SK-N-SH (cell line): ENCODE results near the gene COQ9. TPM values are rescaled to one million over a fixed set of nuclear protein-coding genes. Genes with fewer than 3 reads are reported as not detected.

ENCODE experiments used
- CTCF ChIA-PET: fragments of 300-600, 350-600 bp; formaldehyde crosslinking; extraction: SDS; loops from one replicate; lab custom pipeline; 2021; lab: Yijun Ruan, JAX
- POLR2A ChIA-PET: fragments of 350-600 bp; sonication (Branson Sonifier 250); formaldehyde crosslinking; extraction: SDS; loops from one replicate; lab custom pipeline; 2020; ENCODE audit warnings: antibody characterized with exemption, inconsistent platforms; lab: Yijun Ruan, JAX
- DNase-seq: peaks from one replicate; pipeline ENCODE4 v3.0.0; 2012
- H2AFZ ChIP-seq: fragments of 200-600 bp; sonication (generic); 2 replicates; pipeline ENCODE4 v1.8.1; 2016; ENCODE audit warnings: antibody characterized with exemption, mild to moderate bottlenecking, low read depth
- H3F3A ChIP-seq: fragments of 200-600 bp; sonication (generic); replicated peaks from 2 replicates; pipeline ENCODE3; 2016; ENCODE audit warnings: antibody characterized with exemption, mild to moderate bottlenecking; ENCODE audit not compliant: insufficient read depth
- H3K27ac ChIP-seq, 2 experiments: fragments of 200-500 bp in 1 of 2; fragments of 200-600 bp in 1 of 2; sonication (Bioruptor generic) in 1 of 2; sonication (generic), shearing (Covaris generic) in 1 of 2; 2 replicates each; pipeline versions ENCODE4 v1.5.1 to v1.6.1; 2014 to 2016; ENCODE audit warnings: low read depth in 2 of 2, inconsistent platforms in 1 of 2, low read length in 1 of 2, mild to moderate bottlenecking in 1 of 2, mixed read lengths in 1 of 2
- H3K27me3 ChIP-seq: fragments of 200-600 bp; sonication (generic), shearing (Covaris generic); 2 replicates; pipeline ENCODE4 v1.6.1; 2016; ENCODE audit warnings: mixed run types; ENCODE audit not compliant: insufficient read depth
- H3K36me3 ChIP-seq, 2 experiments: fragments of 200-500 bp in 1 of 2; fragments of 200-600 bp in 1 of 2; sonication (Bioruptor generic) in 1 of 2; sonication (generic) in 1 of 2; replicated peaks in 1 of 2; 2 replicates each; pipeline versions ENCODE3 to v1.5.1; 2014 to 2016; ENCODE audit warnings: low read length in 1 of 2, mild to moderate bottlenecking in 1 of 2; ENCODE audit not compliant: insufficient read depth in 2 of 2, control insufficient read depth in 1 of 2
- H3K4me1 ChIP-seq, 2 experiments: fragments of 200-500 bp in 1 of 2; fragments of 200-600 bp in 1 of 2; sonication (Bioruptor generic) in 1 of 2; sonication (generic), shearing (Covaris generic) in 1 of 2; 2 replicates each; pipeline versions ENCODE4 v1.5.1 to v1.6.1; 2014 to 2016; ENCODE audit warnings: low read depth in 1 of 2, low read length in 1 of 2, mixed run types in 1 of 2; ENCODE audit not compliant: insufficient read depth in 2 of 2, control insufficient read depth in 1 of 2
- H3K4me2 ChIP-seq: fragments of 200-600 bp; sonication (generic), shearing (Covaris generic); 2 replicates; pipeline ENCODE4 v1.6.1; 2017; ENCODE audit warnings: mixed run types
- H3K4me3 ChIP-seq, 2 experiments: fragments of 200-500 bp in 1 of 2; fragments of 200-600 bp in 1 of 2; sonication (Bioruptor generic) in 1 of 2; sonication (generic), shearing (Covaris generic) in 1 of 2; 2 replicates each; pipeline versions ENCODE4 v1.5.1 to v1.8.1; 2014 to 2016; ENCODE audit warnings: low read depth in 2 of 2, inconsistent platforms in 1 of 2, low read length in 1 of 2, mild to moderate bottlenecking in 1 of 2, mixed read lengths in 1 of 2, moderate library complexity in 1 of 2
- H3K79me2 ChIP-seq: fragments of 200-600 bp; sonication (generic); 2 replicates; pipeline ENCODE4 v1.8.1; 2017; ENCODE audit warnings: mild to moderate bottlenecking; ENCODE audit not compliant: insufficient read depth
- H3K9ac ChIP-seq: fragments of 200-600 bp; sonication (generic); 2 replicates; pipeline ENCODE4 v1.6.1; 2017; ENCODE audit warnings: mixed run types
- H3K9me2 ChIP-seq: fragments of 200-600 bp; sonication (generic); 2 replicates; pipeline ENCODE4 v1.6.1; 2017; ENCODE audit warnings: mixed run types
- H3K9me3 ChIP-seq: fragments of 200-600 bp; sonication (generic); 2 replicates; pipeline ENCODE4 v1.6.1; 2017; ENCODE audit warnings: mixed run types, mild to moderate bottlenecking, moderate library complexity
- H4K20me1 ChIP-seq: fragments of 200-600 bp; sonication (generic); 2 replicates; pipeline ENCODE4 v1.6.1; 2017; ENCODE audit warnings: mild to moderate bottlenecking, mixed run types; ENCODE audit not compliant: insufficient read depth
- CHD2 ChIP-seq: fragments of 150-350 bp; IDR thresholded peaks from 2 replicates; pipeline ENCODE4 v1.6.1; 2018; ENCODE audit warnings: low read length; ENCODE audit not compliant: partially characterized antibody
- CTCF ChIP-seq: fragments of 200-600 bp; sonication (generic); IDR thresholded peaks from 2 replicates; pipeline ENCODE4 v1.6.1; 2017; ENCODE audit warnings: antibody characterized with exemption, mild to moderate bottlenecking, moderate library complexity
- EZH2phosphoT487 ChIP-seq: fragments of 200-600 bp; sonication (generic); IDR thresholded peaks from 2 replicates; pipeline ENCODE4 v1.6.1; 2017; ENCODE audit warnings: low read depth, mixed run types, mild to moderate bottlenecking, antibody characterized with exemption, moderate library complexity, borderline replicate concordance
- GABPA ChIP-seq: IDR thresholded peaks from 2 replicates; pipeline ENCODE4 v1.4.0; 2012; ENCODE audit warnings: low read depth, mild to moderate bottlenecking
- MXI1 ChIP-seq: IDR thresholded peaks from 2 replicates; pipeline ENCODE4 v1.6.1; 2012; ENCODE audit warnings: mild to moderate bottlenecking, low read depth, low read length, improper control_type of control experiment
- NFIC ChIP-seq: IDR thresholded peaks from 2 replicates; pipeline ENCODE4 v1.4.0; 2012; ENCODE audit warnings: borderline replicate concordance
- NRF1 ChIP-seq: IDR thresholded peaks from 2 replicates; pipeline ENCODE4 v1.6.1; 2012; ENCODE audit warnings: low read depth, mild to moderate bottlenecking, low read length
- POLR2AphosphoS5 ChIP-seq: IDR thresholded peaks from 2 replicates; pipeline ENCODE4 v1.6.1; 2012; ENCODE audit warnings: low read depth, low read length
- RCOR1 ChIP-seq: fragments of 150-350 bp; IDR thresholded peaks from 2 replicates; pipeline ENCODE4 v1.6.1; 2017; ENCODE audit warnings: antibody characterized with exemption, low read length
- RFX5 ChIP-seq: IDR thresholded peaks from 2 replicates; pipeline ENCODE4 v1.6.1; 2012; ENCODE audit warnings: mild to moderate bottlenecking, improper control_type of control experiment, low read length
- RXRA ChIP-seq: IDR thresholded peaks from 2 replicates; pipeline ENCODE4 v1.4.0; 2012; ENCODE audit warnings: low read depth, mild to moderate bottlenecking, borderline replicate concordance
- SIN3A ChIP-seq: IDR thresholded peaks from 2 replicates; pipeline ENCODE4 v1.6.1; 2012; ENCODE audit warnings: low read depth, mild to moderate bottlenecking, low read length, moderate library complexity, borderline replicate concordance
- TAF1 ChIP-seq: IDR thresholded peaks from 2 replicates; pipeline ENCODE4 v1.6.1; 2012; ENCODE audit warnings: low read depth, mild to moderate bottlenecking, low read length, moderate library complexity, borderline replicate concordance
- USF1 ChIP-seq: IDR thresholded peaks from 2 replicates; pipeline ENCODE4 v1.4.0; 2012; ENCODE audit warnings: low read depth, borderline replicate concordance
- USF2 ChIP-seq: fragments of 150-350 bp; IDR thresholded peaks from 2 replicates; pipeline ENCODE4 v1.6.1; 2017; ENCODE audit warnings: antibody characterized with exemption, low read length, low read depth, borderline replicate concordance
- WGBS: methylation state at CpG from one replicate; pipeline ENCODE4 v1.1.6; 2017; ENCODE audit warnings: low lambda C conversion rate; 5-methylcytosine and 5-hydroxymethylcytosine counted together
- polyA plus RNA-seq, 3 experiments: library from polyadenylated mRNA; depleted of rRNA; stranded (reverse); fragments of >200 nt; gene quantifications; 2 replicates each; pipeline ENCODE4 v1.2.3, GENCODE V29; 2012
- TF ChIP-seq, protein P1 (sequence below): IDR thresholded peaks from 2 replicates; pipeline ENCODE4 v1.4.0; 2012; ENCODE audit warnings: low read depth, borderline replicate concordance

COQ9 gene
- polyA plus RNA-seq, 1 of the 3 experiments (the other 2 are of a cell fraction), result 81.2 TPM

- Histone ChIP-seq H3K36me3 (peaks cover 9 to 13% of the 10 kb centered on the region in 2 experiments), H3K9me3 (no peaks in the 10 kb centered on the region), H3K9ac (peak overlapping the region; percentile 98), H3F3A (no peaks in the 10 kb centered on the region), H4K20me1 (no peaks in the 10 kb centered on the region), H3K79me2 (peaks cover 79% of the 10 kb centered on the region), H3K4me1 (peaks cover 3 to 9% of the 10 kb centered on the region in 2 experiments; a peak in 2 of 4 replicates), H3K4me2 (peak overlapping the region; percentile 93), H3K27me3 (no peaks in the 10 kb centered on the region), H3K27ac (peak overlapping the region; percentile 64 to 84; a peak in 3 of 4 replicates), H2AFZ (peak overlapping the region; percentile 81; the same call in 1 of the 2 replicates), H3K9me2 (no peaks in the 10 kb centered on the region), H3K4me3 (peak overlapping the region; percentile 90 to 96)
- POLR2A ChIA-PET, result interaction anchor here (0.7 to 1.7 kb wide), 14 partner anchors 11 to 86 kb away, joined by 3 to 12 read pairs (median 4); partner anchors contain the start of gene POLR2C
- WGBS, result 1% methylated on average over 21 of the region's 28 CpGs
- CTCF ChIA-PET, result interaction anchor here (1.0 to 9.2 kb wide), 12 partner anchors 12 to 354 kb away, joined by 3 to 53 read pairs (median 4); partner anchors contain the start of genes CX3CL1 and POLR2C
- TF ChIP-seq CTCF (no peak), NFIC (no peak), CHD2 (no peak), SIN3A (no peak), RXRA (no peak), USF1 (no peak), EZH2phosphoT487 (no peak), NRF1 (no peak), RCOR1 (no peak), MXI1 (no peak), POLR2AphosphoS5 (no peak), RFX5 (no peak), TAF1 (no peak), USF2 (no peak), GABPA (no peak)
- TF ChIP-seq, protein P1, sequence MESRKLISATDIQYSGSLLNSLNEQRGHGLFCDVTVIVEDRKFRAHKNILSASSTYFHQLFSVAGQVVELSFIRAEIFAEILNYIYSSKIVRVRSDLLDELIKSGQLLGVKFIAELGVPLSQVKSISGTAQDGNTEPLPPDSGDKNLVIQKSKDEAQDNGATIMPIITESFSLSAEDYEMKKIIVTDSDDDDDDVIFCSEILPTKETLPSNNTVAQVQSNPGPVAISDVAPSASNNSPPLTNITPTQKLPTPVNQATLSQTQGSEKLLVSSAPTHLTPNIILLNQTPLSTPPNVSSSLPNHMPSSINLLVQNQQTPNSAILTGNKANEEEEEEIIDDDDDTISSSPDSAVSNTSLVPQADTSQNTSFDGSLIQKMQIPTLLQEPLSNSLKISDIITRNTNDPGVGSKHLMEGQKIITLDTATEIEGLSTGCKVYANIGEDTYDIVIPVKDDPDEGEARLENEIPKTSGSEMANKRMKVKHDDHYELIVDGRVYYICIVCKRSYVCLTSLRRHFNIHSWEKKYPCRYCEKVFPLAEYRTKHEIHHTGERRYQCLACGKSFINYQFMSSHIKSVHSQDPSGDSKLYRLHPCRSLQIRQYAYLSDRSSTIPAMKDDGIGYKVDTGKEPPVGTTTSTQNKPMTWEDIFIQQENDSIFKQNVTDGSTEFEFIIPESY, result no peak
- peak; percentile 37 for DNase-seq
These were observed 621 bp upstream of the COQ9 start for GRCh38 chr16:57446531-57447185.
